Measurements from ENCODE around the gene RNF224.

RNF224 gene

DNA sequence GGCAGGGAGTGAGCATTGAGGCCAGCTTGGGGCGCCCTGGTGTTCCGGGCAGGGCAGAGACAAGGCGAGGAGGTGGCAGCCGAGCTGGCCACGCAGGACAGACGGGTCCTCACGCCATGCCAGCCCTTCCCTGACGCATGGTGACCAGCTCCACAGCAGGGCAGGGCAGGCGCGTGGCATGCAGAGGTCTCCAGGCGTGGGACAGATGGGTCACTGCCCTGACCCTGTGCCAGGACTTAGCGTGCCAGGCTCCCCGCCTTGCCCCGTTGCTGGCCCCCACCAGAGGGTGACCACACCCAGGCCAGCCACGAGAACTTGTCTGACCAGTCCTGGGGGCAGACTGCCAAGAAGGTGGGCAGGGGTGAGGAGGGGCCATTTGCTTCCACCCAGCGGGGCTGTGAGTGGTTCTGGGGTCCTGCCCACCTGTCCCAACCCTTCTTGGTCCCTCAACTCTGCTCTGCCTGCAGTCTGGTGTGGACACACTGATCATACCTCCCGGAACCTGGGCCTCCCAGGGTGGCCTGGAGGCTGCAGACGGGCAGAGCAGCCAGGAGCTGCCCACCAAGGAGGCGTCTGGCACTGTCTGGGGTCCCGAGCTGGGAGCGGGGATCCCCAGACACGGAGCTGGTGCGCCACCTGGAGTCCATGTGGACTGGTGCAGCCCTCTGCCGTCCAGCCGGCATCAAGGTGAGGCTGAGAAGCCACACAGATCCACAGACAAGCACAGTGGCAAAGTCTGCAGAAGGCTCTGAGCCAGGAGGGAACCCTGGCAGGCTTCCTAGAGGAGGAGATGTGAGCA, at the start of gene RNF224:
Gene RNF224 (plus strand): TSS at position 449 of the 799 bp plus-strand sequence. CDS start 834 bp downstream, outside the sequence.
- DNase-seq: peak; percentile 57

DNA sequence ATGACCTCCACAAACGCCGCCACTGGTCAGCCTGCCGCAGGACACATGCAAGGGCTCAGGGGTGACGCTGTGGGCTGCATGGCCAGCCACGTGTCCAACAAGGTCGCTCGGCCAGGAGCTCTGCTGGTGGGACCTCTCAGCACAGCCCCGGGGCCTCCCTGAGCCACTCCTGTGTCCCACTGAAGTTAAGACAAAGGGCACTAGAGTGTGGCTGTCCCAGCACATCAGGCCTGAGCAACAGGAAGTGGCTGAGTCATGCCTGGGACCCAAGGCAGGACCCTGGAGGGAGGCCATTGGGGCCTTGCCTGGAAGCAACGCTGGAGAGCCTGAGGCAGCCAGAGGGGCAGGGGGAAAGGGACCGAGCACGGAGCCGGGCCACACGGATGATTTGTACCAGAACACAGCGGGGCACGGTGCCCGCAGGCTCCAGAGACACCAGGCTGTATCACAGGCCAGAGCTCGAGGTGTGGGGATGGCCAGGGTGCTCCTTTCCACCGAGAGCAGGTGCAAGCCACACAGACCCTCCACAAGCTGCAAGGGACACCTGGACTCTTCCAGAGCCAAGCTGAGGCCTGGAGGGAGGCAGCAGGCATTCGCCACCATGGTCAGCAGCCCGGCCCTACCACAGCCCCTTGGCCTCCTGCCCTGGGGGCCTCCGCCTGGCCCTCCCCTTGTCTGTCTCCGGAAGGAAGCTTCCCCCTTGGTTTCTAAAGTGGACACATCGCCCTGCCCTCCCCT, 48.9 kb upstream of the RNF224 start:
- no peak for DNase-seq

DNA sequence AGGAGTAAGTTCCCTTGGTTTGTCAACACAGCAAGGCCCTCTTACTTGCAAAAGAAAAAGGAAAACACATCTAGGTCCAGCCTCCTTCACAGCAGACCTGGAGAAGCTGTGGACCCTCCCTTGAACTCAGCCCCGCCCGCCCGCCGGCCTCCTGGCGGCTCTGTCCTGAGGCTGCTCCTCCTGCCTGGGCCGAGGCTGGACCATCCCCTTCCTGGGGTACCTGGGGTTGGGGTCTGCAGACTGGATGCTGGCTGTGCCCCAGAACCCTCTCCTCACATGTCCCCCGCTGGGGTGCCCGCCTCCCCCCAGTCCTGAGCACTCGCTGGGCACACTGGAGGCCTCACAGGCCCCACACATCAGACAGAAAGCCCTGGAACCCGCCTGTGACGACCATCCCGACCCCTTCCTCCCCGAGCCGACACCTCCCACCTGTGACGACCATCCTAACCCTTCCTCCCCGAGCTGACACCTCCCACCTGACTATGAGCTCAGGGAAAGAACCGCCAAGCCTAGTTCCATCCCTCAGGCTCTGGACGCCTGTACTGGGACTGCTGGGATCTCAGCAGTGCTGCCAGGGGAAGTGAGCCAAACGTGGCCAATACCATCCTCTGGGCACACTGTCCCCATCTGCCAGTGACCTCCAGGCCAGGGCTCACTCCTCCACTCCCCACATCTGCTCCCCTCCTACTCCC, 48.2 kb upstream of the RNF224 start:
- no peak for DNase-seq

DNA sequence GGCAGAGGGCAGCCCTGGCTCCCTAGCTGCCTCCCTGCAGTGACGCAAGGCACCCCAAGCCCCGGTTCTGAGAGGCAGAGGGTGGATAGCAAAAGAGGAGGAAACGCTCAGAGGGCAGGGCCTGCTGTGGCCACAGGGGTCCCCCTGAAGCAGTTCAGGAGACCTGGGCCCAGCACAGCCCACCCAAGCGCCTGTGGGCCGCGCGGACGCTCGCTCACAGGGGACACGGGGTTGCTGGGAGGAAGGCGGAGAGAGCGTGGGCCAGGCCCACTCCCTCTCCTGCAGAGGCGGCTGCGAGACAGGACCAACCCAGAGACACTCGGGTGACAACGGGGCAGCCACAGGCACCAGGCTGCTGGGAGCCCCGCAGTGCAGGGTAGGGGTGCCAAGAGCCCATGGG, 47.5 kb upstream of the RNF224 start:
- DNase-seq: no peak

DNA sequence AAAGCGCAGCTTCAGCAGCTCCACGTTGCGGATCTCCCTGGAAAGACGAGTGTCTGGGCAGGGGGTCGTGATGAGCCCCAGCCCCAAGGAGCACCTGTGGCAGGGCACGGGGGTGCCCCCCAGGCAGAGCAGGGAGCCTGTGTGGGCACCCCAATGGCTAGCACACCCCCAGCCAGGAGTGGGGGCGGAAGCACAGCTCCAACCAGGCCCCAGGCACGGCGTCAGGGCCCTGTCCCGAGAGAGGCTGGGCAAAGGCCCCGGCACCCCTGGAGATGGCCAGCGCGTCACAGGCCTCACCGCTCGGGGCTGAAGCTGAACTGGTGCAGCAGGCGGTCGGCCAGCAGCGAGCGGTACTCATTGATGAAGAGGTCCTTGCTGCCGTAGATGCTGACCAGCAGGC, 46.8 kb upstream of the RNF224 start:
- DNase-seq: no peak

DNA sequence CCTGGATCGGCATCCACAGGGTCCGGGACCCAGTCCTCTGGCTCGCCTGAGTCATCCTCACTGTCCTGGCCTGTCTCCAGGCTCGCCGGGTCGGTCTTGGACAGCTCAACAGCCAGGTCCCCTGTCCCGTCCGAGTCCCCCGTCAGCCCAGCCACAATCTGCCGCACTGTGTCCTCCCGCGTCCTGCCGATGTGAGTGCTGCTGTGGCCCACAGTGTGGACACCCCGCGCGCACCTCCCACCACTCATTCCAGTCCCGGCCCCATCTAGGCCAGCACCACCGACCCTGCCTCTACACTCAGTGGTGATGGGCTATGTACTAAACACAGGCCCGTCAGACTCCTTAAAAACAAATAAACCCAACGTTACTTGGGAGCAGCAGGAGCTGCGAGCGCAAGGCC, 45.6 kb upstream of the RNF224 start:
- no peak for DNase-seq

DNA sequence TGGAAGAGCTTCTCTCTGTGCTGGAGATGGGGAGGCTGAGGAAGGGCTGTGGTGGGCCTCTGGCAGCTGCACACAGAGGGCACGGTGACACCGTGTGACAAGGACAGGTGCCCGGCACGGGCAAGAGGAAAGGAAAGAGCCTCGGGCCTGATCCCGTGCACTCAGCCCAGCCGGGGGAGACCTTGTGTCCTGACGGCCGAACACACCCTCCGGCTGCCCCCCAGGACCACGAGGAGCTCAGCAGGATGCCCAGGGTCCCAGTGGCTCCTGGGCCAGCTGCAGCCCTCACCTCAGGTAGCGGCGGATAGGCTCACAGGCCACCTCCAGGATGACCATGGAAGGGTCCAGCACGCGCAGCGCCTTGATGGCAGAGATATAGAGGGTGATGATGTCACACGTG, 44.5 kb upstream of the RNF224 start:
- DNase-seq: no peak

DNA sequence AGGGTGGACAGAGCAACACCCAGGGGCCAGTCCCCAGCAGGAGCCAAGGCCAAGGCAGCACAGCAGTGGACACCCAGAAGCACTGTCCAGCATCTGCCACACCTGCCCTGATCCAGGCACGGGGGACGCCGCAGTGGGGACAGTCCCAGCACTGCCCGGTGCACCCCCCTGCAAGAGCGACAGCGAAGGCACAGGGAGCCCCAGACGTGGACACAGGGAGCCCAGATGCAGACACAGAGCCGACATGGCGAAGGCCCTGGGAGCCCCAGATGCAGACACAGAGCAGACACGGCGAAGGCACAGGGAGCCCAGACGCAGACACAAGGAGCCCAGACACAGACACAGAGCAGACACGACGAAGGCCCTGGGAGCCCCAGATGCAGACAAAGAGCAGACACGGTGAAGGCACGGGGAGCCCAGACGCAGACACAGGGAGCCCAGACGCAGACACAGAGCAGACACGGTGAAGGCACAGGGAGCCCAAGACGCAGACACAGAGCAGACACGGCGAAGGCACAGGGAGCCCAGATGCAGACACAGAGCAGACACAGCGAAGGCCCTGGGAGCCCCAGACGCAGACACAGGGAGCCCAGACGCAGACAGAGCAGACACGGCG, 43.2 kb upstream of the RNF224 start:
- no peak for DNase-seq

DNA sequence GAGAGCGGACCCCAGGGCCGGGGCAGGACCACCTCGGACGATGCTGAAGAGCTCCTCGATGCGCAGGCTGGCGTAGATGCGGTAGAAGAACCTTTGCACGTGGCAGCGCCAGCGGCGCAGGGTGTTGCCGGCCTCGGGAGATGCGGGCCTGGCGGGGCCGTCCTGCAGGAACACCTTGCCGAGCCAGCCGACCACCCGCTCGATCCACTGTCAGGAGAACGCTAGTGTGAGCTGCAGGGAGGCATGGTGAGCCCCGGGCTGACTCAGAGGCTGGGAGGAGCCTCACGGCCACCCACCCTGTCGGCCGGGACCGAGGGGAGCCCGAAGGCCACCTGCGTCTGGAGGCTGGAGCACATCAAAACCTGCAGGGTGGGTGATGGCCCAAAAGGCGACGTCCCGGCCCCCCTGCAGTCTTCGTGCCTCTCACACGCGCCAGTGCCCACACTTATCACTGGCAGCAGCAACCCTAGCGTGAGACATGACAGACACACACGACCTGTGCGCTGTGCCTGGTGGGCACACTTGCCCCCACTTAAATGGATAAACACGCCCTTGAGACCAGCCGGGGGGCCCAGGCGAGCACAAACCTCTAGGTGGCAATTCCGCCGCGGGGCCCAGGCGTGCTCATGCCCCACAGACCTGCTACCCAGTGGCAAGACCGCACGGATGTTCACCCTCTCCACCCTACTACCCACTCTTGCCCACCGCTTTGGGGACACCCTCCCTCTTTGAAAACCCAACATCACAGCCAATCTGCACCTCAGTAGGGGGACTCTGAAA, 42.2 kb upstream of the RNF224 start:
- no peak for DNase-seq

DNA sequence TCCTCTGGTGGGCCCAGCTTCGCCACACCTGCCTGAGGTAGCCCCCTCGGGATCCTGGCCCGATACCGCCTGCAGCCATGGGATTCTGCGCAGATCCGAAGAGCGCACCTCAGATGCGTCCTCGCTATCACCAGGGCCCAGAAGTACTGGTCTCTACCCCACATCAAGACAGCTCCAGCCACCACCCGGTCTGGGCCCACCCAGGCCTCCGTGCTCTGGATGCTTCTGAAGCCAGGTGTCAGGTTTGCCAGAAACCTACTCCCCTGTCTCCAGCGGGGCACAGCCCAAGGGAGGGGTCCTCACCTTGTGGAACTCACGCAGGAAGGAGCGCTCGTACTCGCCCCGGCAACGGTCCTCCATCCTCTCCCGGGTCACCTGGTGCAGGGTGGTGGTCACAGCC, 41.4 kb upstream of the RNF224 start:
- DNase-seq: no peak

DNA sequence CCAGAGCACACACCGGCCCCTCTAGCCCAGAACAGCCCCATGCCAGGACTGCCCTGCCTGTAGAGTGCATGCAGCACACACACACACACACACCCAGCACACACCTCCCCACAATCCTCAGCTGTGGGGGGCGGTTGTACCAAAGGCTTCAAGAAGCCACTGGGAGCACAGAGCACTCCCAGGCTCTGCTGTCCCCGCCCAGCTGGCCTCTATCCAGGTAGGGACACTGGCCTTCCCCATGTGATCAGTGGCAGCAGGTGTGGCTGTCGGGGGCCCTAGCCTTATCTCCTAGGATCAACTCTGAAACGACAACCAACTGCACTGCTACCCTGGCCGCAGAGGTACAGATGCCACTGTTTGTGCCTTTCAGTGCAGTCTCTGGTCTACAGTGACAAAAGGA, 40.9 kb upstream of the RNF224 start:
- no peak for DNase-seq

DNA sequence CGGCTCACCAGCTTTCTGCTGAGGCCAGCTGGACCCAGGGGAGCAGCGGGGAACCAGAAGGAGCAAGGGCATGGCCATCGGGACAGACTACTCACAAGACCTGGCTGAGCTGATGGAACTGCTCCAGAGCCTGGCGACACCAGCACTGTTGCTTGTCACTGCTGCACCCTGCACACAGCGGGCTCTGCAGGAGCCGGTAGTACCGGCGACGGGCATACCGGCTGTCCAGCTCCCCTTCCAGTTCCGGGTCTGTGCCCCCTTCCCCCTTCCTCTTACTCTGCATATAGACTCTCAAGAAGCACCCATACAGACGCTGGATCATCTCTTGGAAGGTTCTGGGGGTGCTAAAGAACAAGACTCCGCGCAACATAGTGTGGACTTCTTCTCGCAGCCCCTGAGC, 39.9 kb upstream of the RNF224 start:
- no peak for DNase-seq

DNA sequence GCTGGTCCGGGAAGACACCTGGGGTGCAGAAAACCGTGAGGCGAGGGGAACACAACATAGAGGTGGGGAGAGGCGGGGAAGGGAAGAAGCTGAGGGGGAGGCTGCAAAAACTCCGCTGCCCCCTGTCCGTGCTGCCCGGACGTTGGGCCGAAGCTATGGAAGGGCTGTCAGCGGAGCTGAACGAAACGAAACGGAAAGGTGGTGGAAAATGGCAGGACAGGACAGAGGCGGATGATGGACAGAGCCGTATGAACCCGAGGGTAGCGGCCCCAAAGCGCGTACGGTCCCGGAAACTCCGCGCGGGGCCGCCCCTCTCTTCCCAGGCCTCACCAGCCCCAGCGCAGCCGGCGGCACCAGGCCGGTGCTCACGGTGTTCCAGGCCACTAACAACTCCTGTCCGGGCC, 39.2 kb upstream of the RNF224 start:
- DNase-seq: no peak

DNA sequence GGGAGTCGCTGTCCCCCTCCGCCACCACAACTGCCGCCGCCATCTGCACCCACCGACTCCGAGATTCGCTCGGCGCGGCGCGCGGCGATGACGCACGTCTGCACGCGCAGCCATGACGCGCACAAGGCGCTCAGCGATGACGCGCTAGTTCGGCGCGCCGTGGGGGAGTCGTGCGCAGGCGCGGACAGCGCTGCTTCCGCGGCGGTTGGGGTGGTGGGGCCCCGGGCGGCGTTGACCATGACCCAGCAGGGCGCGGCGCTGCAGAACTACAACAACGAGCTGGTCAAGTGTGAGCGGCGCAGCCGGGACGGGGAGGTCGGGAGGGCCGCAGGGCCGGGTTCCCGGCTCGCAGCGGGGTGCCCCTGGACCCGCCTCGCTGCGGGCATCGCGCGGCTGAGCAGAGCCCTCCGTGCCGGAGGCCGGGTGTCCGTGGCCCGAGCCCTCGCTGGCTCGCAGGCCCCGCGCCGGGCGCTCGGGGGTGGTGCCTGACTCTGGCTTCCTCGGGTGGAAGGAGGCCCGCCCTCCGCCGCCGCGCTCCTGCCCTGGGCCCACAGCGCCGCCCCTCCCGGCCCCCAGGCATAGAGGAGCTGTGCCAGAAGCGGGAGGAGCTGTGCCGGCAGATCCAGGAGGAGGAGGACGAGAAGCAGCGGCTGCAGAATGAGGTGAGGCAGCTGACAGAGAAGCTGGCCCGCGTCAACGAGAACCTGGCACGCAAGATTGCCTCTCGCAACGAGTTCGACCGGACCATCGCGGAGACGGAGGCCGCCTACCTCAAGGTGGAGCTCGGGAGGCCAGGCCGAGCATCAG, 38.6 kb upstream of the RNF224 start, which contains the start of the genes ANAPC2 and SSNA1:
Gene ANAPC2 (minus strand): TSS at position 71 of the 807 bp plus-strand sequence. CDS start 28 bp downstream, at position 43.
Gene SSNA1 (plus strand): TSS at position 187 of the 807 bp plus-strand sequence. CDS start 51 bp downstream, at position 238.
- peak; percentile 90 for DNase-seq

DNA sequence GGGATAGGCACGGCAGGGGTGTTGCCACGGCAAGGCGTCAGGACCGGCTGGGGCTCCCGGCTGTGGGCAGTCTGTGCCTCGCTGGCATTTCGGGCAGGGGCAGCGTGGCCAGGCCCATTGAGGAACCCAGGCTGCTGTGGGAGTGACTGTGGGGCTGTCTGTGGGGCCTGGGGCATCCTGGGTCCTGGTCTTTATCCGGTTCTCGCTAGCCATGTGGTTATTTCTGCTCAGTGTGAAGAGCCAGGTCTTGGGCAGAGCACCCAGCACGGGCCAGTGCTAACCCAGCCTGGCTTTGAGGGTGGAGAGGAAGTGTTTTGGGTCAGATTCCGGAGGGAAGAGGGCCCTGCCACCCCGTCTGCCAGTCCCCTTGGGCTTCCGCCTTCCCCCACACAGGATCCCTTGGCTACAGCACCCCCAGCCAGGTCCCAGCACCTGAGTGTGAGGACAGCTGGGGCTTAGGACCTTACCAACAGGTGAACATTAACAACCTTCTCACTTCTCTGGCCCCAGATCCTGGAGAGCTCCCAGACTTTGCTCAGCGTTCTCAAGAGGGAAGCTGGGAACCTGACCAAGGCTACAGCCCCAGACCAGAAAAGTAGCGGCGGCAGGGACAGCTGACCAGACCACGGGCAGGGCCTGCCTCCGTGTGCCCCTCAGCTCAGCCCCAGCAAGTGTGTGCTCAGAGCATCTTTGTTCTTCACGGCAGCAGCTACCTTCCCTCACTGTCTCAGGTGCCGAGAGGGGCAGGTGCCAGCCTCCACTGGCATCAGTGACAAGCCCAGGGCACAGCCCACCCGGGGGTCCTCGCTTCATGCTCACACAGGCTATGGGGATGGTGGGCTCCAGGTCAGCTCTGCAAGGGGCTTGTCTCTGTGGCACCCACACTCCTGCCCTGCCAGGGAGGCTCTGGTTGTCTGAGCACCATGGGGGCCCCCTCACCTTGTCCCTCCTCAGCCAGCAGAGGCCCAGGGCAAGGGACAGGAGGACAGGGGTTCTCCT, 37.7 kb upstream of the RNF224 start:
- no peak for DNase-seq

DNA sequence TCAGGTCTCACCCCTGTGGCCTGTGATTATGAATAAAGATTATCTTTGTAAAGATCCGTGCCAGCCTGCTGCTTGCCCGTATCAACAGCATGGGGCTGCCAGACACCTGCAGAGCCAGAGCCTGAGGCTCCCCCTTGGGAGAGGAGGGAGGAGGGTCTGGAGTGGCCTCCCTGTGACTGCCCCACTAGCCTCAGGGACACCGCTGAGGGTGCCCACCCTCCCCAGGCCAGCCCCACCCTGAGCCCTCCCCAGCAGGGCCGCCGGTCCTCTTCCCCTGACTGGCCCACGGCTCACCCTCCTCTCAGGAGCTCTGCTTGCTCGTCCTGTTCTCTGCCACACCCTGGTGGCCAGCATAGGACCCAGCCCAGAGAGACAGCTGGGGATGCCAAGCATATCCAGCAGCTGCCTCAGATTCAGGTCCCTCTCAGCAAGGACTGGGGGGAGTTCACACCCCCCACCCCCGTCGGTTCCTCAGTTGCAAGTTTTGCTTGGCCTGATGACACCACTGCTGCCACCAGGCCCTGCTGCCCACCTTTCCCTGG, 36.9 kb upstream of the RNF224 start:
- no peak for DNase-seq

DNA sequence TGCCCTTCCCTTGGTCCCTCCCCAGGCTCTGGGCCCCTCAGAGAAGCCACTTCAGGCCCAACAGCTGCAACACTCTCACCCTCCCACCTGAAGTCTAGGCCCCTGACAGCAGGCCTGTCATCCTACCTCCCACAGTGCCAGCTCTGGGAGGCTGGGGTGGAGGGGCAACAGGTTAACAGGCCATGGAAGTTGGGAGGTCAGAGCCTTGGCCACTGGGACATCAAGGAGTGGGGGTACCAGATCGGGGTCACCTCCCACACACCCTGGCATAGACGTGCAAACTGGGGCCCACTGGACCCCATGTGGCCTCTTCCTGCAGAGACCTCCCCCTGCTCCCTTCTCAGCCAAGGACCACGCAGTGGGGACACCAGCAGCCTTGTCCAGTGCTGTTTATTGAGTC, 36.1 kb upstream of the RNF224 start:
- no peak for DNase-seq

DNA sequence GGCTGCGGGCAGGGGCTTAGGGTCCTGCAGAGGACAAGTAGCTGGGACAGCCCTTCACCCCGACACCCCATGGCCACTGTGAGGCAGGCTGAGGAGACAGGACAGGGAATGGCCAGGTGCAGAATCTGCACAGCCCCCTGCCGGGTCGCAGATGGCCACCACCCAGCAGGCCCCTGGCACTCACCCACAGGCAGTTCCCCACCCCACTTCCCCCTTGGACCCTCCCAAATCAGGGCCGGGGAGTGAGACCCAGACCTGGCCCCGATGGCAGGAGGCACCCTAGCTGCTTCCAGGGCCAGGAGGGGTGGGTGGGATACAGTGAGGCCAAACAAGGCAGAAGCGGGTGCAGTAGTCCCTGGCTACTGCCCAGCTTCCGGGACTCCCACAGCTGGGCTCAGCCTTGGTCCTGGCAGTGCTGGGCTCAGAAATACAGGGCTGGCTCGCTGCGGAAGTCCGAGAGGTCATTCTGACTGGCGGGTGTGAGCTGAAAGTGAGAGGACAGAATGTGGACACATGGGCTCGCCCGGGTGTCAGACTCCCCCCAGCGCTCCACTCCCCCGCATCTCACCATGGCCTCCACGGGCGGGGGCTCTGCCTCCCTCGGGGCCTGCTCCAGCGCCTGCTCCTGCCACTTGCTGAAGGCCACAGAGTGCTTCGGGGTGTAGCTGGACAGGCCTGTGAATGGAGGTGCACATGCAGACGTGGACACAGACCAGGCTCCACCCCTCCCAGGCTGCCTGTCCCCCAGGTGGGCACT, 35.4 kb upstream of the RNF224 start:
- no peak for DNase-seq

DNA sequence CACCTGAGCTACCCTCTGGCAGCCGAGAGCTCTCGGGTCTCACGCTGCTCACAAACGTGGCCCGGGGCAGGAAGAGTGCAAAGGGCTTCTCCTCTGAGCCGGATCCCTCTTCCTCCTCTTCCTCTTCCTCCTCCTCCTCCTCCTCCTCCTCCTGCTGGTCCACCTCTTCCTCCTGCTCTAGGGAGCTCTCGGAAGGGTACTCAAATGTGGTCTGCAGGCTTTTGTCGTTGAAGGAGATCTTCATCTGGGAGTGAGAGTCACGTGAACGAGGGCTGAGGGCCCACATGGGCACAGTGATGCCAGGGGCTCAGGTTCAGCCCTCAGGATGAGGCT, 34.9 kb upstream of the RNF224 start:
- DNase-seq: no peak

All from fibroblast of skin of right quadriceps (primary cell).